HG03025 (cell line): Measurements from ENCODE around the gene FAM234B.

Source experiments
- ATAC-seq: cut with Tn5 transposase; IDR thresholded peaks from one replicate; pipeline ENCODE4 v1.9.1; 2021; ENCODE audit warnings: mild to moderate bottlenecking, moderate library complexity; ENCODE audit not compliant: unreplicated experiment, low FRiP score

Gene FAM234B

DNA sequence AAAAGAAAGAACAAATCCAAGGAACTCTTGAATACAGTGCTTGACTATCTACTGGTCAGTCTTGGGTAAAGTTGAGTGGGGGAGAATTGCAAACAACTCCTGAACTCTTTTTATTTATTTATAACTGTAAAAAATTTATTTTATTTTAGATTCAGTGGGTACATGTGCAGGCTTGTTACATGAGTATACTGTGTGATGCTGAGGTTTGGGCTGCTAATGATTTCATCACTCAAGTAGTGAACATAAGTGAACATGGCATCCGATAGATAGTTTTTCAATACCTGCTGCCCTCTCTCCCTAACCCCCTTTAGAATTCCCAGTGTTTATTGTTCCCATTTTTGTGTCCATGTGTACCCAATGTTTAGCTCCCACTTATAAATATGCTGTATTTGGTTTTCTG lies 62.5 kb downstream of the FAM234B start:
- no peak for ATAC-seq

DNA sequence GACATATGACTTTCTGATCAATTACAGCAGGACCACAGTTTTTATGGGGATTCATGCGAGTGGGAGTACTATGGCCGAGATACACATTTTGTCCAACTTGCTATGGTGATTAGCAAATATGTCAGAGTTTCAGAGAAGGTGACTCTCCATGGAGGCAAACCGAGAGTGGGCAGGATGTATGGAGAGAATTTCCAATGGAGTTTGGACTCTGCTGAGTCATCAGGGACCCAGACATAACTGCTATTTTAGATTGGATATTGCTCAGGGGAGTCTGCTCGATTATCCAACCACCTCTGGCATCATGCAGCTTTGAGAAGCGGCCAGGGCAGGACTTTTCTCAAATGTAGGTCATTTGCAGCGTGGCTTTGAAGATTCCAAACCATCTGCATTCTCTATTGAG lies 68.8 kb downstream of the FAM234B start:
- ATAC-seq = no peak

DNA sequence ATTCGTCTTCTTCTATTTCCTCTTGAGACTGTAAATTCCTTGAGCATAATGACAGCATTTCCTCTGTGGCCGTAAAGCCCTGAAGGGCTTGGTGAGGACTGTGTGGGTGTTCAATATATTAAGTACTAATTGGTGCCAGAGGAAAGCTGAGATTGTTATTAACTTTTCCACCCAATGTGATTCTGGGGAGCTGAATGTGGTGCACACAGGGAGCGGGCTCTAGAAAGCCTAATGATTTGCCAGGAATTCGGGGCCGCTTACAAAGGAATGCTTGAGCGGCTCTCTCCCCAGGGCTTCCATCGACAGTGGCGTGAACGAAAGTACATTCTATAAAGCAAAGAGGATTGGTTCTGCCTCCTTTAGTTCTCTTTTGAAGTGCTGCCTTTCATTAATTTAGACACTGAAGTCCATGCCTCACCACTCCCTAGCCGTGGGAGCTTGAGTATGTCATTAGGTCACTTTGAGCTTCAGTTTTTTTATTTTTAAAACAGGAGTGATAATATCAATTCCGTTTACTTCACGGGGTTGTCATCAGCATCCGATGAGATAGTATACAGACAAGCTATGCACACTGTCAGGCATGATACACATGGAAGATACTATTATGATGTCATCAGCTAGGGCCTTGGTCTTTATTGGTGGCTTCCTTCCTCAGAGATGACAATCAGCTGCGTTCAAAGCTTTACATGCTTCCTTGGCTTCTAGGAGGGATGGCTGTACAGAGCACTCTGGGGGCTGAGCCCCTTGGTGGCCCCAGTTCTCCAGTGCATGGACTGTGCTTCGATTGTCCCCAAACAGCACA lies 70.3 kb downstream of the FAM234B start:
- no peak for ATAC-seq

DNA sequence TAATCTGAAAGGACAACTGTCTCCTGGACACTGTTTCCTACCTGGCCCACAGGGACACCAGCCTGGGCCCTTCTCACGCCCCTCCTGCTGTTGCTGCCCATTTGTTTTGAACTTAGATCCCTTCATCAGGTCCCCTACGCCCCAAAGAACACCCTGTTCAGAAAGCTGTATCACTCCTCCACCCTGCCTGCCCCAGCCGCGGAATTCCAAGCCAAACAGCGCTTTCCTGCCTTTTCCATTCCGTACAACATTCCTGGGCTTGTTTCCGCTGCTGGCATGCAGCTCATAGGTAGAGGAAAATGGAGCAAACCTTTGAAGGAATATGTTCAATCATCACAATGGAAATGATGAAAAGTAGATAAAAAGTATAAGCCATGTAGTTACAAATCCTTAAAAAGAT lies 72.1 kb downstream of the FAM234B start:
- ATAC-seq = no peak

DNA sequence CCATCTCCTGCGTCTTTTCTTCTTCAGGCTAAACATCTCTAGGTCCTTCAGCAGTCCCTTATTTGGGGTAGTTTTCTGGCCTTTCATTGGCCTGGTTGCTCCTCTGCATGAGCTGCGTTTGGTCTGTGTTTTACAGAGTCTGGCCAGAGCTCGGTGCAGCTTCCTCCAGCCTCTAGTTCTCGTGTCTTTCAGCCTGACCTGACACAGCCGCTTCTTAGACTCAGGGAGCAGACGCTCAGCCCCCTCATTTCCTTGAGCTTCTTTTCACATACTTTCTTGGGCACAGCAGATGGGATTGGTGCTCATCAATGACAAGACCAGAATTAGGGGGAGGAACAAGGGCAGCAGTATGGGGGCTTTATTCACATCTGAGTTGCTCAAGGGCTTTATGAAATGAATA lies 72.8 kb downstream of the FAM234B start:
- no peak for ATAC-seq

DNA sequence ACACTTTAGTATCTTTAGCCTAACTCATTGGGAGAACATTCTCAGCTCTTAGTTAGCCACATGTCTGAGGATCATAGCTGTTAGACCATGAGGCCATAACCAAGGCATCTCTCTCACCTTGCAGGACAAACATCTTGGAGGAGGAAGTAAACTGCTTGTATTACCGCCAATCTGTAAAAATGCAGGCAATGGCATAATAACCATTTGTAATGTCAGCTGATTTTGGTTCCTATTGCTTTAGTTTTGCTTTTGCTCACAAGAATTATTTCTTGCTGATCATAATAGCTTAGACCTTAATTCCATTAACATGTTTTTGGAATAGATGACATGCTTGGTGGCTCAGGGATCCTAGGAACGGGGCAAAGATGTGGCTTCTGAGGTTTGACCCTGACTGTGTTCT lies 75.6 kb downstream of the FAM234B start:
- no peak for ATAC-seq

DNA sequence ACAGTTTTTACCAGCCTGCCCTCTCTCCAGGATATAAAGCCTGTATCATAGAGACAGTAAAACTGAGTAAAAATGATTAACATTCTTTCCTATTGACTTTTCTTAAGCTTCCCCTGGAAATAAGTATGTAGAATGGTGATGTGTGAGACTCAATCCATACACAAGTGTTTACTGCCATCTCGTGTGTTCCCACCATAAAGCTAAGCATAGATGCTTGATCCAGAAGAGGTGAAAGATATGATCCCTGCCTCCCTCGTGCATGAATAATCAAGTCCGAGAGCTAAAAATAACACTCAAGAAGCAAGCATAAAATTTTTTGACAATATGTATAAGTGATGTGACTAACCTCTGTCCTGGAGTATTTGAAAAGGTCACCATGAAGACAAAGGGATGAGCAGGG lies 76.2 kb downstream of the FAM234B start:
- ATAC-seq = no peak

DNA sequence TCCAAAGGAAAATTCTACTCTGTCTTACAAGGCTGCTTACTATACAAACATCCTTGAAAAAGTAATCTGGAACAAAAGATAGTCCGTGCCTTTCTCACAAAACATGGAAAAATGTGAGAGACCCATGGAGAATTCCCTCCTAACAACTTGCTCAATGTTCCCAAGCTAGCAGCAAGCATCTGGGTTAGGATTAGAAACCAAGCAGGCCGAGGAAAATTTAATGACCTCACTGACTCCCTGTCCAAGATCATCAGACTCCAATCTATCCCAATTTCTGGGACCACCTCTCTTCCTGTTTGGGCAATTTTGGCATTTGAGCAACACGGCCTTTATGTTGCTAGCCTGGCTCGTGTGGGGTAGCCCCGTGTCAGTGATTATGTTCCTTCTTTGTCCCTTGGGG lies 77.4 kb downstream of the FAM234B start:
- ATAC-seq = no peak

DNA sequence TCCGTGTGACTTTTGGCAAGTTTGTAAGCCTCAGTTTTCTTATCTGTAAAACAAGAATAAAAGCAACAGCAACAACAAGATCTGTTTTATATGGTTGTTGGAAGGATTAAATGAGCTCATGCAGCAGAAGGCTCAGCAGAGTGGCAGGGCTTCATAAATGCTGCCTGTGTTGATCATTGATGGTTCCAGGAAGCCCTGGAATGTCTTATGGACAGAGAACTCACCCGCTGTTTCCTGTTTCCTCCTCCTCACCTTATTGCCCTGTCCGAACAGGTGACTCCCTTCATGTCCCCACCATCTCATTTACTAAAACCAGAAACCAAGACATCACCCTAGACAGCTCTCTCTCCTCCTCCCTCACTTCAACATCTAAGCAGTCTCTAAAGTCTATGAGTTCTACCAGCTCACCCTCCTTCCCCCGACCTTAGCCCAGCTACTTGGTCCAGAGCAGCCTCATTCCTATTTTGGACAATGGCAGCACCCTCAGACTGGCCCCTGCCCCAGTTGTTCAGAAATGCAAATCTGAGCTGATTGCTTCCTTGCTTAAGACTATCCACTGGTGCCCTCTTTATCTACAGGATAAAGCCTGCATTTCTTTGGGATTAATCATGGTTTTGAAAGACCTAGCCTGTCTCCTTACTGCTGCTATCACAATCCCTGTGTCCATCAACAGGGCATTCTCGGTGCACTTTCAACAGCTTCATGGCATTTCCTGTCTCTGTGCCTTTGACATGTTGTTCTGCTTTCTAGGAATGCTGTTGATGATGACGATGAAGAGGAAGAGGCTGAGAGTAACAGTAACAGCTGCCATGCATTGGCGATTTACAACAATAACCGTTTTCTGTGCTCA lies 80.7 kb downstream of the FAM234B start:
- ATAC-seq = no peak

DNA sequence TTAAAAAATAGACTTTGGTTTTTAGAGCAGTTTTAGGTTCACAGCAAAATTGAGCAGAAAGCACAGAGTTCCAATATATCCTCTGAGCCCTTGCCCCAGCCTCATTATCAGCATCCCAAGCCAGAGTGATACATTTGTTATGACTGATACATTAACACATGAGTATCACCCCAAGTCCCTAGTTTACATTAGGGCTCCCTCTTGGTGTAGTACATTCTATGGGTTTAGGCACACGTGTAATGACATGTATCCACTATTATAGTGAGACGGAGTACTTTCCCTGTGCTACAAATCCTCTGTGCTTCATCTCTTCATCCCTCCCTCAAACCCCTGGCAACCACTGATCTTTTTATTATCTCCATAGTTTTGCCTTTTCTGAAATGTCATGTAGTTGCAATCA lies 81.8 kb downstream of the FAM234B start:
- no peak for ATAC-seq

DNA sequence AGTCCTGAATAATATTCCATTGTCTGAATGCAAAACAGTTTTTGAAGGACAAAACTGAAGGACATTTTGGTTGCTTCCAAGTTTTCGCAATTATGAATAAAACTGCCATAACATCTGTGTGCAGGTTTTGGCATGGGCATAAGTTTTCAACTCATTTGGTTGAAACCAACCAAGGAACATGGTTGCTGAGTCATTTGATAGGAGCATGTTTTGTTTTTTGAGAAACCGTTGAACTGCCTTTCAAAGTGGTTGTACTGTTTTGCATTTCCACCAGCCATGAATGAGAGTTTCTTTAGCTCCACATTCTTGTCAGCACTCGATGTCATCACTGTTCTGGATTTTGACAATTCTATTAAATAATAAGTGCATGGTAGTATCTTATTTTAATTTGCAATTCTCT lies 82.3 kb downstream of the FAM234B start:
- no peak for ATAC-seq

DNA sequence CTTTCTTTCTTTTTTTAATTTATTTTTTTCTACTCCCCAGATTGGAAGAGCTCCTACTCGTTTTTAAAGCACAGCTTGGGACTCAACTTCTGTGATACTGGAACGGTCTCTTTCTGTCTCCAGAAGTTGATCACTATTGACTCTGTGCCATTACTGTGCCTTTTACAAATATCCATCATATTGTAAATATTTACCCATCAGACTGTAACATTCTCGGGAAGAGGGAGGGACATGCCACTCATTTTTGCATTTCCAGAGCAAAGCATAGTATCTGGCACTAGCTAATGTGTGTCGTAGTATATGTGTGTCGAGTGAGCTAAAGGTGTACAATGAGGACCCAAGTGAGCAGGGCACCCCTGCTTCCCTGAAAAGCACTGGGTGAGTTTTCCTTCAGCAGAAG lies 83.3 kb downstream of the FAM234B start:
- ATAC-seq = no peak

DNA sequence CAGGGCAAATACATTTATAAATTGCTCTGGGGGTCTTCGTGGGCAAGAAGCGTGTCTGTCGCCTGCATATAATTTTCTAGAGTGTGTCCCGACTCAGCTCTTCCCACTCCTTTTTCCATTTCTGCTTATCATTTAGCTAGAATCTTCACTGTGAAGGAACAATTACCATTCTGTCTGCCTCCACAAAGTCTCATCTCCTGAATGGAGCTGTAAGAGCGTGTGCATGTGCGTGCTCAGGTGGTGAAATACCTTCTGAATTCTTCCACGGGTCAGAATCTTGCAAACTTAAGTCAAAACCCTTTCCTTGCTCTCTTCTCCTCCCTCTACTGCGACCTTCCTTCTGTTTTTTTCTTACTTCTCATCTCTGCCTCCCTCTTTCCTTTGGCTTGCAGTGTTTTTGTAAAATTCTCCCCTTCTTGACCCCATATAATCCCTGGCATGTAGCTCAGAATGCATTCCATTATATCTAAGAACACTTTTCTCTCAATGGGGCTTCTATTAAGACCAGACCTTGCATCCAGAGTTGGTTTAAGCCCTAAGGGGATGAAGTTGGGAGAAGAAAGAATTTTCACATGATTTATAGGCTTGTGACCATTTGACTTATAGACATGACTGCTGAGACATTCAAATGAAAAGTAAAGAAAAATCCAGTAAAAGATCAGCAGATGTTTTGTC lies 84.2 kb downstream of the FAM234B start:
- no peak for ATAC-seq

DNA sequence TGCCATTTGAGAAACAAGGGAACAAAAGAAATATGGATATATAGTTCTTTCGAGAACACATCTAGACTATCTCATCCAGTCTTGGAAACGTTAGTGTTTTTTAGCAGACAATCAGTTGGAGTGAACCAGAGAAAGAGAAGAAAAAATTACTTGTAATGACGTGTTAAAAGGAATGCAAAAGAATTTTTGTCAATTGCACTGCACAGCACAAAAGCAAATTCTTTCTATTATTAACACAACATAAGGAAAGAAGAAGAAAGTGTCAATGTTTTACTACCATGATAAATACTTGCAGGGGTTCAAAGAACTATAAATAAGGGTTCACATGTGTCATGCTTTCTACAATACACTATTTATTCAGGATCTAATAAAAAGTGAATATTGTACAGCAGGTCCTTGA lies 86.8 kb downstream of the FAM234B start:
- ATAC-seq = no peak
